ENCODE measurements around the gene EVI5. TPM values are rescaled to one million over a fixed set of nuclear protein-coding genes. Genes with fewer than 3 reads are reported as not detected.

The EVI5 gene
- polyA plus RNA-seq, 4 donors: 3.2 to 16.5 (median 5.4) TPM

- H3K27me3 ChIP-seq (ENCODE audit: control insufficient read depth in 3 of 3, insufficient read depth in 3 of 3, low read length in 3 of 3): no peaks in the 10 kb centered on the region
- H3K9me3 ChIP-seq (ENCODE audit: control insufficient read depth in 2 of 2, insufficient read depth in 1 of 2, low read depth in 1 of 2, low read length in 1 of 2): no peaks in the 10 kb centered on the region
- no peak for FAIRE-seq
- DNase-seq: no peak
- H3K27ac ChIP-seq (ENCODE audit: low read depth in 1 of 3, low read length in 2 of 3): no peak overlapping the region
- no peaks in the 10 kb centered on the region for H3K36me3 ChIP-seq (ENCODE audit: control insufficient read depth in 3 of 3, insufficient read depth in 2 of 3, low read depth in 1 of 3, low read length in 3 of 3)
- whole genome bisulfite sequencing, 3 donors: 59 to 86% (median 83%) methylated on average over 3 of the region's 3 CpGs
- H3K4me3 ChIP-seq (ENCODE audit: low read depth in 1 of 3, low read length in 3 of 3): no peak overlapping the region
- H3K4me1 ChIP-seq (ENCODE audit: control insufficient read depth in 3 of 3, insufficient read depth in 2 of 3, low read depth in 1 of 3, low read length in 2 of 3): peaks cover 0 to 4% (median 0%) of the 10 kb centered on the region in 3 donors
Measured at GRCh38 chr1:92822879-92823278, 38.0 kb upstream of the EVI5 start.

DNA sequence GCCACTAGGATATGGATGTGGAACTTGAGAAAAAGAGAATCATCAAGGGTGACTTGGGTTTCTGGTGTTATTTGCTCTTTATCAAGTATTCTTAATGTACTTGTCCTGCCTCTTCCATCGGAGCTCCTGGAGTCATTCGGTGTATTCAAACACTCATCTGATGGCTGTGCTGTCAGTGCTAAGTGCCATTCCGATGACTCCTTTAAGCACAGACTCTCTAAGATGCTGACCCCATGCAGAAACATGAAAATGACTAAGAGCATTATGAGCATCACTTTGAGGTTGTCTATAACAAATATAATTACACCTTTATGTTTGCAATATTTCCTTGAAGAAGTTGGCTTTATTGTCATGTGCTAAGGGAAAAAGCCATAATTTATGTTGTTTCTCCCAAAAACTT is 35.6 kb upstream of the EVI5 start:
- WGBS, 3 donors: 88 to 92% (median 92%) methylated on average over 3 of the region's 3 CpGs
- Histone ChIP-seq H3K4me1 (ENCODE audit: control insufficient read depth in 3 of 3, insufficient read depth in 2 of 3, low read depth in 1 of 3, low read length in 2 of 3) (peaks cover 0 to 25% (median 3%) of the 10 kb centered on the region in 3 donors), H3K27me3 (ENCODE audit: control insufficient read depth in 3 of 3, insufficient read depth in 3 of 3, low read length in 3 of 3) (no peaks in the 10 kb centered on the region), H3K36me3 (ENCODE audit: control insufficient read depth in 3 of 3, insufficient read depth in 2 of 3, low read depth in 1 of 3, low read length in 3 of 3) (no peaks in the 10 kb centered on the region), H3K27ac (ENCODE audit: low read depth in 1 of 3, low read length in 2 of 3) (no peak overlapping the region), H3K9me3 (ENCODE audit: control insufficient read depth in 2 of 2, insufficient read depth in 1 of 2, low read depth in 1 of 2, low read length in 1 of 2) (no peaks in the 10 kb centered on the region), H3K4me3 (ENCODE audit: low read depth in 1 of 3, low read length in 3 of 3) (no peak overlapping the region)
- FAIRE-seq (no peak), DNase-seq (no peak)

GRCh38 chr1:92820024-92820423 is 35.1 kb upstream of the EVI5 start:
- WGBS, 3 donors: 71 to 77% (median 71%) methylated on average over 3 of the region's 3 CpGs
- FAIRE-seq (no peak), DNase-seq (no peak)

GRCh38 chr1:92817986-92818764 is 33.3 kb upstream of the EVI5 start:
- no peak overlapping the region for H3K4me3 ChIP-seq (ENCODE audit: low read depth in 1 of 3, low read length in 3 of 3)
- DNase-seq (peak; percentile 28 to 35), FAIRE-seq (no peak)
- H3K36me3 ChIP-seq (ENCODE audit: control insufficient read depth in 3 of 3, insufficient read depth in 2 of 3, low read depth in 1 of 3, low read length in 3 of 3): no peaks in the 10 kb centered on the region
- peak overlapping the region in 1 of 3 donors; percentile 67 for H3K27ac ChIP-seq (ENCODE audit: low read depth in 1 of 3, low read length in 2 of 3)
- no peaks in the 10 kb centered on the region for H3K9me3 ChIP-seq (ENCODE audit: control insufficient read depth in 2 of 2, insufficient read depth in 1 of 2, low read depth in 1 of 2, low read length in 1 of 2)
- 84 to 93% (median 90%) methylated on average over 3 of the region's 3 CpGs for WGBS, 3 donors
- H3K4me1 ChIP-seq (ENCODE audit: control insufficient read depth in 3 of 3, insufficient read depth in 2 of 3, low read depth in 1 of 3, low read length in 2 of 3): peaks cover 0 to 25% (median 3%) of the 10 kb centered on the region in 3 donors
- H3K27me3 ChIP-seq (ENCODE audit: control insufficient read depth in 3 of 3, insufficient read depth in 3 of 3, low read length in 3 of 3): no peaks in the 10 kb centered on the region

More at GRCh38 chr1:92820024-92820423, 35.1 kb upstream of the EVI5 start:
- peaks cover 0 to 25% (median 3%) of the 10 kb centered on the region in 3 donors for H3K4me1 ChIP-seq (ENCODE audit: control insufficient read depth in 3 of 3, insufficient read depth in 2 of 3, low read depth in 1 of 3, low read length in 2 of 3)
- no peak overlapping the region for H3K27ac ChIP-seq (ENCODE audit: low read depth in 1 of 3, low read length in 2 of 3)
- H3K27me3 ChIP-seq (ENCODE audit: control insufficient read depth in 3 of 3, insufficient read depth in 3 of 3, low read length in 3 of 3): no peaks in the 10 kb centered on the region
- H3K36me3 ChIP-seq (ENCODE audit: control insufficient read depth in 3 of 3, insufficient read depth in 2 of 3, low read depth in 1 of 3, low read length in 3 of 3): no peaks in the 10 kb centered on the region
- H3K9me3 ChIP-seq (ENCODE audit: control insufficient read depth in 2 of 2, insufficient read depth in 1 of 2, low read depth in 1 of 2, low read length in 1 of 2): no peaks in the 10 kb centered on the region
- no peak overlapping the region for H3K4me3 ChIP-seq (ENCODE audit: low read depth in 1 of 3, low read length in 3 of 3)

GRCh38 chr1:92817137-92817697 is 32.3 kb upstream of the EVI5 start:
- DNase-seq (peak; percentile 76 to 80), FAIRE-seq (peak; percentile 30)
- no peak overlapping the region for H3K4me3 ChIP-seq (ENCODE audit: low read depth in 1 of 3, low read length in 3 of 3)
- H3K27me3 ChIP-seq (ENCODE audit: control insufficient read depth in 3 of 3, insufficient read depth in 3 of 3, low read length in 3 of 3): no peaks in the 10 kb centered on the region
- H3K36me3 ChIP-seq (ENCODE audit: control insufficient read depth in 3 of 3, insufficient read depth in 2 of 3, low read depth in 1 of 3, low read length in 3 of 3): no peaks in the 10 kb centered on the region
- H3K4me1 ChIP-seq (ENCODE audit: control insufficient read depth in 3 of 3, insufficient read depth in 2 of 3, low read depth in 1 of 3, low read length in 2 of 3): peaks cover 0 to 25% (median 3%) of the 10 kb centered on the region in 3 donors
- no peaks in the 10 kb centered on the region for H3K9me3 ChIP-seq (ENCODE audit: control insufficient read depth in 2 of 2, insufficient read depth in 1 of 2, low read depth in 1 of 2, low read length in 1 of 2)
- peak overlapping the region; percentile 20 to 67 (median 59) for H3K27ac ChIP-seq (ENCODE audit: low read depth in 1 of 3, low read length in 2 of 3)
- 8 to 56% (median 24%) methylated on average over 1 of the region's 1 CpG for WGBS, 3 donors

DNA sequence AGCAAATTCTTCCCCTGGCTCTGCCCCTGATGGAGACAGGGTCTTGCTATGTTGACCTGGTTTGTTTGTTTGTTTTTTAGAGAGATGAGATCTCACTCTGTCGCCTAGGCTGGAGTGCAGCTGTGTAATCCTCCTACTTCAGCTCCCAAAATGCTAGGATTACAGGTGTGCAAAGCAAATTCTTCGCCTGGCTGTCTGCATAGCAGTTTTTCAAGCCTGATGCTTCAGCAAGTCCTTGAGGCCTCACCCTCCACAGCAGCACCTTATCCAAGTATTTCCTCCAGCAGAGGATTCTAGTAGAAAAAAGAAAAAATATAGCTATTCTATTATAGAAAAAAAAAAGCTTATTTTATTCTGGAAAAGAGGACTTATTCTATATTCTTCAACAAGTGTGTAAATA is 31.8 kb upstream of the EVI5 start:
- H3K27ac ChIP-seq (ENCODE audit: low read depth in 1 of 3, low read length in 2 of 3): peak overlapping the region in 1 of 3 donors; percentile 67
- FAIRE-seq: no peak

DNA sequence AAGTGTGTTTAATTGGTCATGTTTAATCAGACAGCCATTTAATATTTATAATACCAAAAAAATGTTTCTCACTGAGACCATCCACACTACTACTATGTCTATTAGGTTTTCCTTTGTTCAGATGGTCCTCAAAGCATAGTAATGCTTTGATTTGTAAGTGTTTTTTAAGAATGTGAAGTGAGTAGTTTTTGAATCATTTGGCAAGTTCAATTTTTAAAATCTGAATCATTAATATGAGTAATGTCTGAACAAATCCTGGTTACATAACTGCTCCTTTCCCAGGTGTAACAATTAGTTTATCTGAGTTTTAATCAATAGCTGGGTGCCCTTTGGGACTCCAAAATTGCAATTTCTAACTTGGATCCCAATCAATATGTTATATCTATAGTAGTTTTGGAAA is 23.5 kb upstream of the EVI5 start:
- no peak overlapping the region for H3K27ac ChIP-seq (ENCODE audit: low read depth in 1 of 3, low read length in 2 of 3)
- H3K27me3 ChIP-seq (ENCODE audit: control insufficient read depth in 3 of 3, insufficient read depth in 3 of 3, low read length in 3 of 3): no peaks in the 10 kb centered on the region
- peaks cover 0 to 17% of the 10 kb centered on the region in 2 donors for H3K9me3 ChIP-seq (ENCODE audit: control insufficient read depth in 2 of 2, insufficient read depth in 1 of 2, low read depth in 1 of 2, low read length in 1 of 2)
- peaks cover 0 to 9% (median 2%) of the 10 kb centered on the region in 3 donors for H3K4me1 ChIP-seq (ENCODE audit: control insufficient read depth in 3 of 3, insufficient read depth in 2 of 3, low read depth in 1 of 3, low read length in 2 of 3)
- H3K4me3 ChIP-seq (ENCODE audit: low read depth in 1 of 3, low read length in 3 of 3): no peak overlapping the region
- no peak for FAIRE-seq
- H3K36me3 ChIP-seq (ENCODE audit: control insufficient read depth in 3 of 3, insufficient read depth in 2 of 3, low read depth in 1 of 3, low read length in 3 of 3): no peaks in the 10 kb centered on the region
- no peak for DNase-seq

More for the DNA sequence above, 31.8 kb upstream of the EVI5 start:
- H3K36me3 ChIP-seq (ENCODE audit: control insufficient read depth in 3 of 3, insufficient read depth in 2 of 3, low read depth in 1 of 3, low read length in 3 of 3): no peaks in the 10 kb centered on the region
- peaks cover 0 to 25% (median 3%) of the 10 kb centered on the region in 3 donors for H3K4me1 ChIP-seq (ENCODE audit: control insufficient read depth in 3 of 3, insufficient read depth in 2 of 3, low read depth in 1 of 3, low read length in 2 of 3)
- H3K27me3 ChIP-seq (ENCODE audit: control insufficient read depth in 3 of 3, insufficient read depth in 3 of 3, low read length in 3 of 3): no peaks in the 10 kb centered on the region
- 47 to 73% (median 65%) methylated on average over 2 of the region's 2 CpGs for WGBS, 3 donors
- H3K9me3 ChIP-seq (ENCODE audit: control insufficient read depth in 2 of 2, insufficient read depth in 1 of 2, low read depth in 1 of 2, low read length in 1 of 2): no peaks in the 10 kb centered on the region
- no peak overlapping the region for H3K4me3 ChIP-seq (ENCODE audit: low read depth in 1 of 3, low read length in 3 of 3)
- DNase-seq: no peak

- WGBS, 3 donors: 78 to 91% (median 91%) methylated on average over 1 of the region's 1 CpG
- peak overlapping the region in 1 of 3 donors; percentile 73 for H3K27ac ChIP-seq (ENCODE audit: low read depth in 1 of 3, low read length in 2 of 3)
- DNase-seq (no peak), FAIRE-seq (no peak)
- peaks cover 0 to 9% (median 2%) of the 10 kb centered on the region in 3 donors for H3K4me1 ChIP-seq (ENCODE audit: control insufficient read depth in 3 of 3, insufficient read depth in 2 of 3, low read depth in 1 of 3, low read length in 2 of 3)
- H3K36me3 ChIP-seq (ENCODE audit: control insufficient read depth in 3 of 3, insufficient read depth in 2 of 3, low read depth in 1 of 3, low read length in 3 of 3): no peaks in the 10 kb centered on the region
- no peak overlapping the region for H3K4me3 ChIP-seq (ENCODE audit: low read depth in 1 of 3, low read length in 3 of 3)
- no peaks in the 10 kb centered on the region for H3K27me3 ChIP-seq (ENCODE audit: control insufficient read depth in 3 of 3, insufficient read depth in 3 of 3, low read length in 3 of 3)
- H3K9me3 ChIP-seq (ENCODE audit: control insufficient read depth in 2 of 2, insufficient read depth in 1 of 2, low read depth in 1 of 2, low read length in 1 of 2): peaks cover 0 to 17% of the 10 kb centered on the region in 2 donors
Measured at GRCh38 chr1:92805216-92805615, 20.3 kb upstream of the EVI5 start.
